Measurements from ENCODE around the gene SLC22A23.
A peak's percentile ranks its signal among the peaks of the same experiment; 100 is the strongest.

The SLC22A23 gene

DNA sequence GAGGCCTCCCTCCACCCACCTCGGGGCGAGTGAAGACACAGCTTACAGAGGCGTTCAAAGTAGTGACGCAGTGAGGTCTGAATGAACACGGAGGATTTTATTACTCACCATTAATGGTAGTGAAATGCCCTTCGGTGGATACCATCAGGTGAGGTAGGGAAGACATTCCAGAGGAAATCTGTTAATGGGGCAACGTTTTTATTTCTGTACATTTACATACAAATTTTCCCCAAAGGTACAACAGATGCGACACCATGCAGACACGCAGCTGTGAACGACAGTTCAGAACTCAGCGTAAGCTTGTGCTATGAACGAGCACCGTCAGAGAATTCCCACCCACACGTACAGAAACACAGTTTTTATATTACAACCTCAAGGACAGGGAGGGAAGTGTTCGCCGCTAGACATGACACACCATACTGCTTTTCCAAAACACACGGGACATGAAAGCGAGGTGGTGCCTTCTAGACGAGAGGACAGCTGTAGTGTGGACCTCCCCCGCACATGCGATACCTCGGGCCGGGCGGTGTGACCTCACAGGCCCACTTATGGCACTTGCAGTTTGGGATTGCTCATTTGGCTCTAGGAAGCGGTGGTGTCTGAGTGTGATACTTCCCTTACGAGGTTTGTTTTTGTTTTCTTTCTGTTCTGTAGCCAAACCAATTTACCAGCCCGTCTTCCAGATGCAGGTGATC, 187.4 kb downstream of the SLC22A23 start:
- Histone ChIP-seq H3K9me3 (ENCODE audit: control insufficient read depth, insufficient read depth, low read length) (no peaks in the 10 kb centered on the region), H3K27me3 (ENCODE audit: control insufficient read depth, insufficient read depth, low read length) (no peaks in the 10 kb centered on the region), H3K9ac (ENCODE audit: low read depth, low read length) (no peak overlapping the region), H3K4me1 (ENCODE audit: control insufficient read depth, insufficient read depth, low read length) (no peaks in the 10 kb centered on the region), H3K4me3 (ENCODE audit: low read depth, low read length) (no peak overlapping the region), H3K36me3 (ENCODE audit: control insufficient read depth, insufficient read depth, low read length) (peaks cover 37% of the 10 kb centered on the region)

DNA sequence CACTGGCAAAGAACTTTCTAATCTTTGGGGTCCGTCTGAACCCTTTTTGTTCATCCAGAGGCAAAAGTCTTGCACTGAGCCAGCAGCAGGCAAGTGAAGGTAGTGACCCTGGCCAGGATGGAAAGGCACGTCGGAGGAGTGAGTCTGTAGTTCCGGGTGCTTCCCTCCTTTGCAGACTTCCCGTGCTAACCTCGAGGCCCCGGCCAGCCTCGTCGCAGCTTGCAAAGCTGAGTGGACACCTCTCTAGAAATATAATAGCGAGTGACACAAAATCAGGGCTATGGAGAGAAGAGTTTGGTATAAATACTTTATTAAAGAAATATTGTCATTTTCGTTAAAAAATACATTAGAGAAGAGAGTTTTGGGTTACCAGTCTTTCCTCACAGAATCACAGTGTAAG, 188.2 kb downstream of the SLC22A23 start:
- no peaks in the 10 kb centered on the region for H3K27me3 ChIP-seq (ENCODE audit: control insufficient read depth, insufficient read depth, low read length)
- no peaks in the 10 kb centered on the region for H3K9me3 ChIP-seq (ENCODE audit: control insufficient read depth, insufficient read depth, low read length)
- no peak overlapping the region for H3K4me3 ChIP-seq (ENCODE audit: low read depth, low read length)
- H3K4me1 ChIP-seq (ENCODE audit: control insufficient read depth, insufficient read depth, low read length) = no peaks in the 10 kb centered on the region
- H3K9ac ChIP-seq (ENCODE audit: low read depth, low read length) = no peak overlapping the region
- H3K36me3 ChIP-seq (ENCODE audit: control insufficient read depth, insufficient read depth, low read length) = peaks cover 43% of the 10 kb centered on the region

DNA sequence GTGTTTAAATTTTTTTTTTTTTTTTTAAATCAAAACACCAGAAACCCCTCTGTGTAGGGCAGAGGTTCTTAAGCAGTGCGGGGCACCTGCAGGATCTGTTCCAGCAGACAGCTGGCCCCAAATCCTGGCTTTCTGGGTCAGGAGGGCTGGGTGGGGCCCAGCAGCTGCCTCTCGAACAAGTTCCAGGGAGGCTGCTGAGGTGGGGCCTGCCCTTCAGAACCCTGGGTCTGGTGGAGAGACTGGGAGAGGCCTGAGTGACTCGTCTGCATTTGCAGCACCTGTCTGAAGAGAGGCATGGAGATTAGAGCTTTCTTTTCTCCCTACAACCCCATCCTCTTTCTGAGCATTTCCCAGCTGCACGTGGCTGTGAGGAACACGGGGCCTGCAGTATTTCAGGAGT, 189.7 kb downstream of the SLC22A23 start:
- Histone ChIP-seq H3K9ac (ENCODE audit: low read depth, low read length) (no peak overlapping the region), H3K27me3 (ENCODE audit: control insufficient read depth, insufficient read depth, low read length) (no peaks in the 10 kb centered on the region), H3K4me1 (ENCODE audit: control insufficient read depth, insufficient read depth, low read length) (no peaks in the 10 kb centered on the region), H3K4me3 (ENCODE audit: low read depth, low read length) (no peak overlapping the region), H3K36me3 (ENCODE audit: control insufficient read depth, insufficient read depth, low read length) (peaks cover 34% of the 10 kb centered on the region), H3K9me3 (ENCODE audit: control insufficient read depth, insufficient read depth, low read length) (no peaks in the 10 kb centered on the region)

DNA sequence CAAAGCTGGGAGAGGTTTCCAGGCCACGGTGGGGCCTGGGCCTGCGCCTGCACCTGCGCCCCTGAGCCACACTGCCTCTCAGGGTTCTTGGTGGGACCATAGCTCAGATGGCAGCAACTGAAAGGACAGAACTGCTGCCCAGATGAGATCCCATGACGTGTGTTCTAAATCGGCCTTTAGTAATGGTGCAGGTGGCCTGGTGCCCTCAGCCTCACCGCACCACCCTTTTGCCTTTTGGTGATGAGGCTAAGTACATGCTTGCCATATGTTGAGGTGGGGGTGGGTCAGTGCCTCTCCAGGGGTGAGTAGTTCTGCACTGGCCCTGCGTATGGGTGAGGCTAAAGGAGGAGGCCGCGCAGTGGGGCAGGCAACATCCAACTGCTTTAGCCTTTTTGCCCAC, 190.7 kb downstream of the SLC22A23 start:
- no peak overlapping the region for H3K4me3 ChIP-seq (ENCODE audit: low read depth, low read length)
- no peaks in the 10 kb centered on the region for H3K9me3 ChIP-seq (ENCODE audit: control insufficient read depth, insufficient read depth, low read length)
- no peak overlapping the region for H3K9ac ChIP-seq (ENCODE audit: low read depth, low read length)
- no peaks in the 10 kb centered on the region for H3K4me1 ChIP-seq (ENCODE audit: control insufficient read depth, insufficient read depth, low read length)
- no peaks in the 10 kb centered on the region for H3K27me3 ChIP-seq (ENCODE audit: control insufficient read depth, insufficient read depth, low read length)
- H3K36me3 ChIP-seq (ENCODE audit: control insufficient read depth, insufficient read depth, low read length) = peaks cover 25% of the 10 kb centered on the region

DNA sequence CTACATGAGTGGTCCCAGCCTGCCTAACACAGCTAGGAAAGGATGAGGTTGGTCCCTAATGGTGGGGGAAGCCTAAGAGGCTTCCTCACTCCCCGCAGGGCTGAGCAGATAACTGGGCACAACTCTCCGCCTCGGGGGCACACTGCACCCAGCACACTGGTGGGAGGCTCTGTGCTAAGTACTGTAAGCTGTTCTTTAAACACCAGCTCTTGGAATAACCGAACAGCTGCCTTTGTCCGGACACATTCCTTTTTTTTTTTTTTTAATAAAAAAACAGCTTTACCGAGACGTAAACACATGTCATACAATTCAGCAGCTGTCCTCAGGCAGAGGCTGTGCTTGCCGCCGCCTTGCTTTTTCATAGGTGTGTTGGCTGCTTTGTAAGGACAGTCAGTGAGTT, 191.2 kb downstream of the SLC22A23 start:
- Histone ChIP-seq H3K4me3 (ENCODE audit: low read depth, low read length) (no peak overlapping the region), H3K27me3 (ENCODE audit: control insufficient read depth, insufficient read depth, low read length) (no peaks in the 10 kb centered on the region), H3K9ac (ENCODE audit: low read depth, low read length) (no peak overlapping the region), H3K9me3 (ENCODE audit: control insufficient read depth, insufficient read depth, low read length) (no peaks in the 10 kb centered on the region), H3K36me3 (ENCODE audit: control insufficient read depth, insufficient read depth, low read length) (peaks cover 24% of the 10 kb centered on the region), H3K4me1 (ENCODE audit: control insufficient read depth, insufficient read depth, low read length) (peaks cover 3% of the 10 kb centered on the region)

DNA sequence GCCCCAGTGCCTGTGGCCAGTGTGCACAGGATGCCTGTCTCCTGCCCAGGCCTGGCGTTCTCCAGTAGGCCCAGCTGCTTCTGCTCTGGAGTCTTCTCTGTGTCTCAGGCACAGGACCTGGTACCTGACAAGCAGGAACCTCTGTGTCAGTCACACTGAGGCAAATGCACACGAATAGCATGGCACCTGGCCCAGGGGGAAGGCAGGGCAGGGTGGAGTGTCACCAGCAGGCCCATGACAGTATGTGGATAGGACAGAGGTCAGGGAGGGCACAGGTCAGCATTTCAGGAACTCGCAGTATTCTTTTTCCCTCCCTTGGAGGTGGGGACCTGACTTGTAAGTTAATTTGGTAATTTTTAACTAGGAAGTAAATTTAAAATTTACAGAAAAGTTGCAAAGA, 192.5 kb downstream of the SLC22A23 start:
- H3K4me1 ChIP-seq (ENCODE audit: control insufficient read depth, insufficient read depth, low read length) = peaks cover 7% of the 10 kb centered on the region
- no peaks in the 10 kb centered on the region for H3K27me3 ChIP-seq (ENCODE audit: control insufficient read depth, insufficient read depth, low read length)
- H3K36me3 ChIP-seq (ENCODE audit: control insufficient read depth, insufficient read depth, low read length) = peaks cover 17% of the 10 kb centered on the region
- no peak overlapping the region for H3K4me3 ChIP-seq (ENCODE audit: low read depth, low read length)
- no peak overlapping the region for H3K9ac ChIP-seq (ENCODE audit: low read depth, low read length)
- H3K9me3 ChIP-seq (ENCODE audit: control insufficient read depth, insufficient read depth, low read length) = no peaks in the 10 kb centered on the region

DNA sequence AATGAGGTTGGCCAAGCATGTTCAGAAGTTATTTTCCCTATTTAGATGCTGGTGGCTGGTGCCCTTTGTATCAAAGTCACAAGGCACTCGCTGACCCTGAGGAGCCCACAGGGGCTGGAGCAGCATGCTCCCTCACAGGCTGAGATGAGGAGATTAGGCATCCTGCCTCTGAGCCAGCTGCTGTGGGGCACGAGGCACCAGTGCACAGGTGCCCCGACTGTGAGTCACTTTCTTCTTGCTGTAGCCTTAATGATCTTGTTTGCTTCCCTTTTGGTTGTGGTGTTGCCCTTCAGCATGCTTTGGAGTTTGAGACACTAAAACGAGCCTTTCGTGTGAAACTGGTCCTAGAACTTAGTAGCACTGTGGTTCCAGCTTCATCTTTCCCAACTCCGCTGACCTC, 193.8 kb downstream of the SLC22A23 start:
- no peak overlapping the region for H3K4me3 ChIP-seq (ENCODE audit: low read depth, low read length)
- no peaks in the 10 kb centered on the region for H3K9me3 ChIP-seq (ENCODE audit: control insufficient read depth, insufficient read depth, low read length)
- no peak overlapping the region for H3K9ac ChIP-seq (ENCODE audit: low read depth, low read length)
- peaks cover 11% of the 10 kb centered on the region for H3K36me3 ChIP-seq (ENCODE audit: control insufficient read depth, insufficient read depth, low read length)
- H3K27me3 ChIP-seq (ENCODE audit: control insufficient read depth, insufficient read depth, low read length) = peaks cover 1% of the 10 kb centered on the region
- H3K4me1 ChIP-seq (ENCODE audit: control insufficient read depth, insufficient read depth, low read length) = peaks cover 7% of the 10 kb centered on the region

DNA sequence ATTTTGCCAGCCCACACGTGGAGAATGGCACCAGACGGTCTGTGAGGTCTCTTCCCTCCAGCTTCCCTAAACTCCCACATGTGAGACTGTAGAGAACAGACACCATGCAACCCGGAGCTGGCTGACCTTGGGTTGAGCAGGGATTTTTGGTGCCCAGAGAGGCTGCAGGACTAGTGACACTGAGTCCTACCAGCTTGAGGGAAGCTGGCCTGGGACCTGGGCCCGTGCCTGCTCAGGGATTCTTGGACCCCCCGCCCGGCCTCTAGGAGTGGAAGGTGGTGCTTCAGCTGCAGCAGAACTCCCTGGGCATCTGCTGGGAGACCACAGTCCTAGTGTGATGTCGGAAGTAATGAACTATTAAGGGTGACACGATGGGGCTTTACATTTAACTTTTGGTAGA, 194.9 kb downstream of the SLC22A23 start:
- H3K9me3 ChIP-seq (ENCODE audit: control insufficient read depth, insufficient read depth, low read length) = no peaks in the 10 kb centered on the region
- H3K27me3 ChIP-seq (ENCODE audit: control insufficient read depth, insufficient read depth, low read length) = peaks cover 7% of the 10 kb centered on the region
- H3K36me3 ChIP-seq (ENCODE audit: control insufficient read depth, insufficient read depth, low read length) = peaks cover 10% of the 10 kb centered on the region
- H3K9ac ChIP-seq (ENCODE audit: low read depth, low read length) = no peak overlapping the region
- peaks cover 7% of the 10 kb centered on the region for H3K4me1 ChIP-seq (ENCODE audit: control insufficient read depth, insufficient read depth, low read length)
- H3K4me3 ChIP-seq (ENCODE audit: low read depth, low read length) = no peak overlapping the region

DNA sequence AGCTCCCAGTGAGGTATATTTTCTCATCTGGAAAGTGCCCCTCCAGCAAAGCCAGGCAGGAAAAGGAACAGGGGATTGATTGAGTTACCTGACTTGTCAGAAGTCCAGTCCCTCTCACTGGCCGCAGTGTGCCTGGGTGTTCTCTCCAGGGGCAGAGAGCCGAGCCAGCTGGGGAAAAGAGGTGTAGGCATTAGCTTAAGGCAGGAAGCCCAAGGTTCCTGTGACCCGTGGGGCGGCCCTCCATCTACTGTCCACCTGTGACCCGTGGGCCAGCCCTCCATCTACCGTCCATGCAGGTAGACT, 195.4 kb downstream of the SLC22A23 start:
- Histone ChIP-seq H3K4me3 (ENCODE audit: low read depth, low read length) (no peak overlapping the region), H3K4me1 (ENCODE audit: control insufficient read depth, insufficient read depth, low read length) (peaks cover 7% of the 10 kb centered on the region), H3K36me3 (ENCODE audit: control insufficient read depth, insufficient read depth, low read length) (peaks cover 10% of the 10 kb centered on the region), H3K27me3 (ENCODE audit: control insufficient read depth, insufficient read depth, low read length) (peaks cover 7% of the 10 kb centered on the region), H3K9ac (ENCODE audit: low read depth, low read length) (no peak overlapping the region), H3K9me3 (ENCODE audit: control insufficient read depth, insufficient read depth, low read length) (no peaks in the 10 kb centered on the region)

DNA sequence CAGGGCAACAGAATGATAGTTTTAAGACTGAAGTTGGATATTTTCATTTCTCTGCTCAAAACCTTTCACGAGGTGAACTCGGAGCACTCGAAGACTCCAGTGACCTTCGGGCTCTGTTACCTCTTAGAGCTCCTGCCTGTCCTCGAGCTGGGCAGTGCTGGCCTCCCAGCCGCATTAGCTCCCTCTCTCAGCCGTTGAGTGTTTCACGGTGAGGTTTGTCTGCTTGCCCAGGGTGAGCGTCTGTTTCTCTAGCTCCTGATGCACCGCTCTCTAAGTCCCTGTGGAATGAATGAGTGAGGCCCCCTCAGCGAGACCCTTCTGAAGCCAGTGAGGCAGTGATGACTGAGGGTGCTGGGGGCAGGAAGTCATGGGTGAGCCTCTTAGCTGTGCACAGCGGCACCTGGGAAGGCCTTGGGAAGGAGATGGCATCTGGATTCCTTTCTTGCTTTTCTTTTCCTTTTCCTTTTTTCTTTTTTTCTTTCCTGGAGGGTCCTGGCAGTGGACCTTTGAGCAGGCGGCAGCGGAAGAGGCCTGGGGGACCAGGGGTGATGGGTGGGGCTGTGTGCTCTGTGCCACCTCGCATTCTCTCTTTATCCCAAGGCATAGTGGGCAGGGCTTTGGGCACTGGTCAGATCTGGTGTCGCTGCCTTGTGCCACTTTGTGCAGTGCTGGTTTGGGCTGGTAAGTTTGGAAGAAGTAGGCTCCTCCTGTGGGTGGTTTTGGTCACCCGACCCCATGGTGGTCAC, 195.9 kb downstream of the SLC22A23 start:
- Histone ChIP-seq H3K36me3 (ENCODE audit: control insufficient read depth, insufficient read depth, low read length) (peaks cover 10% of the 10 kb centered on the region), H3K4me1 (ENCODE audit: control insufficient read depth, insufficient read depth, low read length) (peaks cover 7% of the 10 kb centered on the region), H3K9me3 (ENCODE audit: control insufficient read depth, insufficient read depth, low read length) (no peaks in the 10 kb centered on the region), H3K4me3 (ENCODE audit: low read depth, low read length) (peak overlapping the region; percentile 13), H3K27me3 (ENCODE audit: control insufficient read depth, insufficient read depth, low read length) (peaks cover 7% of the 10 kb centered on the region), H3K9ac (ENCODE audit: low read depth, low read length) (no peak overlapping the region)

DNA sequence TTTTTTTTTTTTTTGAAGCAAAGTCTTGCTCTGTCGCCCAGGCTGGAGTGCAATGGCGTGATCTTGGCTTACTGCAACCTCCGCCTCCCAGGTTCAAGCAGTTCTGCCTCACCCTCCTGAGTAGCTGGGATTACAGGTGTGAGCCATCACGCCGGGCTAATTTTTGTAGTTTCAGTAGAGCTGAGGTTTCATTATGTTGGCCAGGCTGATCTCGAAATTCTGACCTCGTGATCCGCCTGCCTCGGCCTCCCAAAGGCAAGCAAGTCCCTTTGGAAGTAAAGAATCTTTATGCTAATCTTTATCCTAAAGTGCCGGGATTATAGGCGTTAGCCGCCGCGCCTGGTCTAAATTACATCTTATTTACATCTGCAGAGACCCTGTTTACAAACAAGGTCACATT, 196.6 kb downstream of the SLC22A23 start:
- Histone ChIP-seq H3K4me3 (ENCODE audit: low read depth, low read length) (peak overlapping the region; percentile 13), H3K36me3 (ENCODE audit: control insufficient read depth, insufficient read depth, low read length) (peaks cover 10% of the 10 kb centered on the region), H3K4me1 (ENCODE audit: control insufficient read depth, insufficient read depth, low read length) (peaks cover 7% of the 10 kb centered on the region), H3K27me3 (ENCODE audit: control insufficient read depth, insufficient read depth, low read length) (peaks cover 7% of the 10 kb centered on the region), H3K9me3 (ENCODE audit: control insufficient read depth, insufficient read depth, low read length) (no peaks in the 10 kb centered on the region), H3K9ac (ENCODE audit: low read depth, low read length) (no peak overlapping the region)

DNA sequence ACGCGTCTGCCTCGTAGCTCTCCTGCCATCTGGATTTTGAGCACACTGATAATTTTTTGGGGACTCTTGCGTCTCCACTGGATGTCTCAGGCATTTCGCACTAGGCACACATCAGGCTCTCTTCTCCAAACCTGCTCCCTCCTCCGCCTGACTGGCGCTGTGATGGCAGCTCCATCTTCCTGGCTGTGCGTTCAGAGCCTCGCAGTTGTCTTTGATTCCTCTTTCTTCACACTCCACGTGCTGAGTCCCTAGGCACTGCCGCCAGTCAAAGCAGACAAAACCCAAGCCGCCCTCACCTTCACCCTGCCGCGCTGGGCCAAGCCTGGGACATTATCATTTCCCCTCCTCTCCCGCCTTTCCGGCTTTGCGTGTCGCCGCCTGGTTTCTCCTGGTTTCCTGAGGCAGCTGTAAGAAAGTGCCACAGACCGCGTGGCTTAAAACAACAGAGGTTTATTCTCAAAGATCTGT, 197.3 kb downstream of the SLC22A23 start:
- peaks cover 7% of the 10 kb centered on the region for H3K4me1 ChIP-seq (ENCODE audit: control insufficient read depth, insufficient read depth, low read length)
- peak overlapping the region; percentile 94 for H3K4me3 ChIP-seq (ENCODE audit: low read depth, low read length)
- H3K36me3 ChIP-seq (ENCODE audit: control insufficient read depth, insufficient read depth, low read length) = peaks cover 10% of the 10 kb centered on the region
- peak overlapping the region; percentile 76 for H3K9ac ChIP-seq (ENCODE audit: low read depth, low read length)
- H3K27me3 ChIP-seq (ENCODE audit: control insufficient read depth, insufficient read depth, low read length) = peaks cover 7% of the 10 kb centered on the region
- no peaks in the 10 kb centered on the region for H3K9me3 ChIP-seq (ENCODE audit: control insufficient read depth, insufficient read depth, low read length)
